ENCODE data around the gene CDX1.

DNA sequence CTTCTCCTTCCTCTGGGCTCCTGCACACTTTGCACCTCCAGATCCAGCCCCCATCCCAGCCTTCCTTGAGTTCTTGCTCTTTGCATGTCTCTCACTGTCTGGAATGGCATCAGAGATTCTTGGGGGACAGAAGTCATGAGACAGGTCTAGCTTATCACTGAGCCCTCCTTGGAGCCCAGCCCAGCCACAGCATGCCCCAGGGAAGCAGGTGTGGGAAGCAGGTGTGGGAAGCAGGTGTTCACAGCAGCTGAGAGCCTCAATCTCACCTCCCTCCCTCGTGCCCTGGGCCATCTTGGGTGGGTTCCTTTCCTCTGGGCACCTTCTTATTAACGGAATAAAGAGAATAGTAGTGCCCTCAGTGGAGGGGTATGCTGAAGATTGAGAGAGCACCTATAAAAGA lies 50.5 kb downstream of the CDX1 start:
- TF ChIP-seq, protein P1, sequence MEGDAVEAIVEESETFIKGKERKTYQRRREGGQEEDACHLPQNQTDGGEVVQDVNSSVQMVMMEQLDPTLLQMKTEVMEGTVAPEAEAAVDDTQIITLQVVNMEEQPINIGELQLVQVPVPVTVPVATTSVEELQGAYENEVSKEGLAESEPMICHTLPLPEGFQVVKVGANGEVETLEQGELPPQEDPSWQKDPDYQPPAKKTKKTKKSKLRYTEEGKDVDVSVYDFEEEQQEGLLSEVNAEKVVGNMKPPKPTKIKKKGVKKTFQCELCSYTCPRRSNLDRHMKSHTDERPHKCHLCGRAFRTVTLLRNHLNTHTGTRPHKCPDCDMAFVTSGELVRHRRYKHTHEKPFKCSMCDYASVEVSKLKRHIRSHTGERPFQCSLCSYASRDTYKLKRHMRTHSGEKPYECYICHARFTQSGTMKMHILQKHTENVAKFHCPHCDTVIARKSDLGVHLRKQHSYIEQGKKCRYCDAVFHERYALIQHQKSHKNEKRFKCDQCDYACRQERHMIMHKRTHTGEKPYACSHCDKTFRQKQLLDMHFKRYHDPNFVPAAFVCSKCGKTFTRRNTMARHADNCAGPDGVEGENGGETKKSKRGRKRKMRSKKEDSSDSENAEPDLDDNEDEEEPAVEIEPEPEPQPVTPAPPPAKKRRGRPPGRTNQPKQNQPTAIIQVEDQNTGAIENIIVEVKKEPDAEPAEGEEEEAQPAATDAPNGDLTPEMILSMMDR (IDR thresholded peaks at IDR 0.05), result no peak
- no peak for TF ChIP-seq POLR2A (IDR thresholded peaks at IDR 0.05)
